Esophagus muscularis mucosa (tissue), 4 donors: ENCODE results near the gene KCNJ15.

Experiments used
- CTCF ChIP-seq, 3 experiments: fragments of 200-600 bp in 2 of 3; fragments of 450-650 bp in 1 of 3; sonication (generic) in 2 of 3; IDR thresholded peaks; one replicate each; pipeline ENCODE4 v1.5.1; 2017 to 2019; ENCODE audit warnings: antibody characterized with exemption in 3 of 3, mild to moderate bottlenecking in 2 of 3, moderate library complexity in 1 of 3
- EP300 ChIP-seq: sonication (generic); formaldehyde crosslinking; IDR thresholded peaks from one replicate; pipeline ENCODE4 v1.6.1; 2017; ENCODE audit warnings: antibody characterized with exemption
- POLR2A ChIP-seq: fragments of 450-650 bp; IDR thresholded peaks from one replicate; pipeline ENCODE4 v1.6.1; 2017; ENCODE audit warnings: antibody characterized with exemption, moderate library complexity, mild to moderate bottlenecking, low read depth
- POLR2AphosphoS5 ChIP-seq, 2 donors: sonication (generic); formaldehyde crosslinking; IDR thresholded peaks; one replicate each; pipeline ENCODE4 v1.6.1; 2017; ENCODE audit warnings: antibody characterized with exemption in 2 of 2

GRCh38 chr21:38351176-38351959, 94.6 kb downstream of the KCNJ15 start:
- TF ChIP-seq POLR2AphosphoS5 (IDR thresholded peaks at IDR 0.05) (no peak), CTCF (IDR thresholded peaks at IDR 0.05) (no peak), POLR2A (no peak), EP300 (no peak)
